ENCODE measurements around the gene CSKMT.

- TF ChIP-seq CTCF (conservative IDR thresholded peaks at IDR 0.05) = no peak
- no peak for TF ChIP-seq EZH2 (IDR thresholded peaks at IDR 0.05; ENCODE audit: low read depth)
Measured at GRCh38 chr11:62678433-62678769, 13.3 kb downstream of the CSKMT start.
